Sigmoid colon (tissue), 3 donors: ENCODE measurements around the gene OR11A1.

Source experiments
- POLR2A ChIP-seq, 2 donors: fragments of 450-650 bp; IDR thresholded peaks; one replicate each; pipeline ENCODE4 v1.6.1; 2016; ENCODE audit warnings: antibody characterized with exemption in 2 of 2, mild to moderate bottlenecking in 2 of 2, moderate library complexity in 2 of 2
- TF ChIP-seq, protein P1 (sequence below), 4 experiments: fragments of 450-650 bp in 3 of 4; fragments of 200-600 bp in 1 of 4; IDR thresholded peaks; one replicate each; pipeline ENCODE4 v1.5.1; 2016 to 2019; ENCODE audit warnings: antibody characterized with exemption in 4 of 4, mild to moderate bottlenecking in 3 of 4, moderate library complexity in 2 of 4

DNA sequence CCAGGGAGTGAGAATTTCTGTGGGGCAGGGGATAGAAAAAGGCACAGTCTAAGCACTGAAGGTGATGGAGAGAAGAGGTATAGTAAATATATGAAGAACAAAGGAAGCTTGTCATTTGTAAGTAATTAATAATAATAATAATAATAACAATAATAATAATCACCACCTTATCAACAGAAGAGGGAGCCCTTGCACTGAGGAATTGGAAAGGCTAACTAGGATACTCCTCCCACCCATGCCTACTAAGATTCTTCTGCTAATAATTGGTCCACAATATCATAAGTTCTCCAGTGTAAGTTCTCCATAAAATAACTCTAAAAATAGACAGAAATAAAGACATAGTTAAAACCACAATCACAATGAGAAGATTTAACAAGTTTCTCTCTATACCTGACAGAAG is 80.9 kb downstream of the OR11A1 start:
- TF ChIP-seq, protein P1, sequence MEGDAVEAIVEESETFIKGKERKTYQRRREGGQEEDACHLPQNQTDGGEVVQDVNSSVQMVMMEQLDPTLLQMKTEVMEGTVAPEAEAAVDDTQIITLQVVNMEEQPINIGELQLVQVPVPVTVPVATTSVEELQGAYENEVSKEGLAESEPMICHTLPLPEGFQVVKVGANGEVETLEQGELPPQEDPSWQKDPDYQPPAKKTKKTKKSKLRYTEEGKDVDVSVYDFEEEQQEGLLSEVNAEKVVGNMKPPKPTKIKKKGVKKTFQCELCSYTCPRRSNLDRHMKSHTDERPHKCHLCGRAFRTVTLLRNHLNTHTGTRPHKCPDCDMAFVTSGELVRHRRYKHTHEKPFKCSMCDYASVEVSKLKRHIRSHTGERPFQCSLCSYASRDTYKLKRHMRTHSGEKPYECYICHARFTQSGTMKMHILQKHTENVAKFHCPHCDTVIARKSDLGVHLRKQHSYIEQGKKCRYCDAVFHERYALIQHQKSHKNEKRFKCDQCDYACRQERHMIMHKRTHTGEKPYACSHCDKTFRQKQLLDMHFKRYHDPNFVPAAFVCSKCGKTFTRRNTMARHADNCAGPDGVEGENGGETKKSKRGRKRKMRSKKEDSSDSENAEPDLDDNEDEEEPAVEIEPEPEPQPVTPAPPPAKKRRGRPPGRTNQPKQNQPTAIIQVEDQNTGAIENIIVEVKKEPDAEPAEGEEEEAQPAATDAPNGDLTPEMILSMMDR (IDR thresholded peaks at IDR 0.05): no peak
- no peak for TF ChIP-seq POLR2A (IDR thresholded peaks at IDR 0.05)
